RWPE1 (cell line): ENCODE measurements around the gene CLCNKA.

Source experiments
- CTCF ChIA-PET: fragments of 350-600 bp; sonication (Branson Sonifier 250); formaldehyde crosslinking; extraction: SDS; loops from one replicate; lab custom pipeline; 2021; lab: Yijun Ruan, JAX
- POLR2A ChIA-PET: fragments of 400-600 bp; formaldehyde crosslinking; extraction: SDS; loops from one replicate; lab custom pipeline; 2020; ENCODE audit warnings: antibody characterized with exemption; ENCODE audit not compliant: low non-redundant PET; lab: Yijun Ruan, JAX
- DNase-seq: peaks from one replicate; pipeline ENCODE4 v3.0.0; 2012; ENCODE audit warnings: low spot score
- H3K27ac ChIP-seq: fragments of 450-650 bp; 2 replicates; pipeline ENCODE4 v1.5.1; 2017
- TF ChIP-seq, protein P1 (sequence below): fragments of 450-650 bp; conservative IDR thresholded peaks from 2 replicates; pipeline ENCODE4 v1.5.1; 2017; ENCODE audit warnings: low read depth, mild to moderate bottlenecking

Gene CLCNKA

DNA sequence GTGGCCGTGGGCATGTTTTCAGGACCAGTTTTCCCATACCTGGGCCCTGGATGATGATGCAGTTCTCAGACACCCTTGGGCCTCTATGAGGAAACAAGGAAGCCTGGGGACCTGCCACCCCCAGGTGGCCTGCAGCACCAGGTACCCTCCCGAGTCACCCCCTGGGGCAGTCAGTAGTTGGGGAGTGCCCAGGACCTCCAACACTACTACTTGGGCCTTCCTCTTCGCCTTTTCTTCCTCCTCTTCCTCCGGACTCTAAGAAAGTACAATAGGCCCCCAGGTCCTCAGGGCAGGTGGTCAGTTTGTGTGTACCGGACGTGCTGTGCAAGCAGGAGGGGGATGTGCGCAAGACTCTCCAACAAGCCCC is 29.7 kb upstream of the CLCNKA start:
- CTCF ChIA-PET: no interaction called here
- H3K27ac ChIP-seq: no peak overlapping the region
- POLR2A ChIA-PET: no interaction called here
- no peak for DNase-seq
- TF ChIP-seq, protein P1, sequence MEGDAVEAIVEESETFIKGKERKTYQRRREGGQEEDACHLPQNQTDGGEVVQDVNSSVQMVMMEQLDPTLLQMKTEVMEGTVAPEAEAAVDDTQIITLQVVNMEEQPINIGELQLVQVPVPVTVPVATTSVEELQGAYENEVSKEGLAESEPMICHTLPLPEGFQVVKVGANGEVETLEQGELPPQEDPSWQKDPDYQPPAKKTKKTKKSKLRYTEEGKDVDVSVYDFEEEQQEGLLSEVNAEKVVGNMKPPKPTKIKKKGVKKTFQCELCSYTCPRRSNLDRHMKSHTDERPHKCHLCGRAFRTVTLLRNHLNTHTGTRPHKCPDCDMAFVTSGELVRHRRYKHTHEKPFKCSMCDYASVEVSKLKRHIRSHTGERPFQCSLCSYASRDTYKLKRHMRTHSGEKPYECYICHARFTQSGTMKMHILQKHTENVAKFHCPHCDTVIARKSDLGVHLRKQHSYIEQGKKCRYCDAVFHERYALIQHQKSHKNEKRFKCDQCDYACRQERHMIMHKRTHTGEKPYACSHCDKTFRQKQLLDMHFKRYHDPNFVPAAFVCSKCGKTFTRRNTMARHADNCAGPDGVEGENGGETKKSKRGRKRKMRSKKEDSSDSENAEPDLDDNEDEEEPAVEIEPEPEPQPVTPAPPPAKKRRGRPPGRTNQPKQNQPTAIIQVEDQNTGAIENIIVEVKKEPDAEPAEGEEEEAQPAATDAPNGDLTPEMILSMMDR: no peak

DNA sequence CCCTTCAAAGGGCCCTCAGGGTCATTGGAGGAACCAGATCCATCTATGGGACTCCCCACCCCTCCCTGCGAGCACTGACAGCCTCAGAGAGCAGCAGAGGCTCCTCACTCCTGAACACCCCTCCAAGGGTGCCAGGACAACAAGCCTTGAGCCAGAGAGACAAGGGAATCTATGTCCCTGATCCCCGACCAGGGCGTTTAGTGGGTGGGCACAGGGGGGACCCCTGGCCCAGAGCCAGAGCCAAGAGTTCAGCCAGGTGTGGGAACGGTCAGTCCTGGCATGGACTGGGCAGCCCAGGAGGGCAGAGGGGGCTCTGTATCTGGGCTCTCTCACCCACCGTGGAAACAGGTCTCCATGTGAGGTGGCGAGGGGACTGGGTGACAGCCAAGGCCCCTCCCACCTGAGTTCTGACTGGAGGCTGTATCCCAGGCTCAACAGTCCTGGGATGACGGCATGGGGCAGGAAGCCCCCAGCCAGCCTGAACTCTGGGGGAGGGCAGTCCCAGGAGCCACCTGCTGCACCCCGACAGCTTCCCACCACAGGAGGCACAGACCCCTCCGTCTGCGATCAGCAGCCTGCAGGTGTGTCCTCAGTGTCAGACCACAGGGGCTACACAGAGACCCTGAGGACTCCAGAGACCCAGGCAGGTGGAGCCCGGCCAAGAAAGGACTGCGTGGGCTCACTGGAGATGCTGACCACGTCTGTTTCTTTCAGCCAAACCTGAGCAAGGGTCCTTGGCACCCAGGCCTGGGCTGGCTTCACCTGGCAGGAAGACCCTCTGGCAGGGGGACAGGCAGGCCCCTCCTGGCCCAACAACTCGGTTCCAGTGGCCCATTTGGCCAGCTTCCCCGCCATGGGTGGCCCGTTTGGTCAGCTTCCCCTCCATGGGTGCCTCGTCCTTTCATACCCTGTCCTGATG is 29.0 kb upstream of the CLCNKA start:
- TF ChIP-seq, protein P1: no peak
- ChIA-PET POLR2A (no interaction called here), CTCF (interaction anchor here (0.6 to 0.9 kb wide), 3 partner anchors 8 to 120 kb away, joined by 3 read pairs; no protein-coding TSS in a partner anchor)
- H3K27ac ChIP-seq: no peak overlapping the region
- DNase-seq: no peak

DNA sequence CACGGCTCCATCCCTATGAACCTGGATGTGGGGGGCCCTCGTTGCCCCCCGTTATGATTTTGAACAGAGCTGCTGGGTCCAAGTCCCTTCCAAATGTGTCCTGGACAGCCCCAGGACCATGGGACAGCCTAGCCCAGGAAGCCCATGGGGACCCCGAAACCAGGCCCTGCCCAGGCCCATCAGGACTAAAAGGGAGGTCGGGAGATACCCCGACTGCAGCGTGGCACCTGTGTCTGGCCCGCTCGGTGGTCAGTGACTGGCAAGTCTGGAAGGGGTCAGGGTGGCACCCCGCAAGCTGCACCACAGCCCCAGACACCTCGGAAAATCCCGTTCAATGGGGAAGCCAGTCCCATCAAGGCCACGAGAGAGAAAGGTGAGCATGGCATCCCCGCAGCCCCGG is 28.2 kb upstream of the CLCNKA start:
- H3K27ac ChIP-seq: no peak overlapping the region
- ChIA-PET POLR2A (no interaction called here), CTCF (interaction anchor here (0.7 to 1.0 kb wide), 3 partner anchors 8 to 78 kb away, joined by 3 to 5 read pairs (median 3); no protein-coding TSS in a partner anchor)
- TF ChIP-seq, protein P1: no peak
- DNase-seq: no peak

DNA sequence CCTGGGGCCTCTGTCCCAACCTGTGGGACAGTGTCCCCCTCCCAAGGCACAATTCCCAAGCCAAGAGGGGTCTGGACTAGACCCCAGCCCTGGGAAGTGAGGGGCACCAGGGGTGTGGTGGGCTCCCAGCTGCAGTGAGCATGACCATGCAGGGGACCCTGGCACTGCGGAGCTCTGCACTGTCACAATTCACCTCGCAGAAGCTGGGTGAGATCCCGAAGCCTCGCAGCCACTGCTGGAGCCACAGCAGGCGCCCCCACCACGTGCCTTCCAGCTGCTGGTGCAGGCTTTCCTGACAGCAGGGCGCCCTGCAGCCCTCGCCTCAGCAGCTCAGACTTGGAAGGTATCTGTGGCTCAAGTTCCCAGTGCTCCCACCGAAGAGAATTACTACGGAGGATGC is 27.8 kb upstream of the CLCNKA start:
- POLR2A ChIA-PET: no interaction called here
- TF ChIP-seq, protein P1: no peak
- no peak for DNase-seq
- no peak overlapping the region for H3K27ac ChIP-seq
- CTCF ChIA-PET: interaction anchor here (0.5 to 1.0 kb wide), 6 partner anchors 8 to 264 kb away, joined by 3 to 6 read pairs (median 5); no protein-coding TSS in a partner anchor

DNA sequence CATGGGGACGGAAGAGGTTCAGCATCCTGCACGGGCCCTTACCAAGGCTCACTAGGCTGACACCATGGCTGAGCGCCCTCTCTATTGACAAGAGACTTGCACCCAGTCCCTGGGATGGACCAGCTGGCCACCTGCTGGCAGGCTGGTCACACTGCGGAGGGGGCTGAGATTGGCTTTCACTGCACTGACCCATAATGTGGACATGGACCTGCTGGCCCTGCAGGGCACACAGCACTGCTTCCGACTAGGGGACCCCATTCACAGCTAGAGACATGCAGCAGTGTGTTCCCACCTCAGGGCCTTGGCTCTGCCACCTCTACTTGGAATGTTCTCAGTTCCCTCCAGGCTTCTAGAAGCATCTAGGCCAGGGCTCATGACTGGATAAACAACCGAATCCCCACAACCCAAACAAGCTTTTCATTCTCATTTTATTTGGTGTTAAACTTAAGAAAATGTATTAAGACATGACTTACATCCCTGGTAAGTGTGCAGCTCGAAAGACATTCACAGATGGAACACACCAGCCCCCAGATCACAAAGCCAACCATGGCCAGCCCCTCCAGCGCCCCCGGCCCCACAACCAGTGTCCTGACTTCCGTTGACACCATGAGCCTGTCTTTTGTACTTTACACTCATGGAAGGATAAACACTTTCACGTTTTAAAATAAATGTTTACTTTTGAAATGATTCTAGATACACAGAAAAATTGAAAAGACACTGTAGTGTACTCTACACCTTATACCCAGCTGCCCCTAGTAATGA is 27.1 kb upstream of the CLCNKA start:
- TF ChIP-seq, protein P1: peak; percentile 80
- peak; percentile 57 for DNase-seq
- CTCF ChIA-PET: interaction anchor here (0.5 to 1.0 kb wide), 11 partner anchors 9 to 265 kb away, joined by 3 to 8 read pairs (median 4); no protein-coding TSS in a partner anchor
- POLR2A ChIA-PET: no interaction called here
- H3K27ac ChIP-seq: no peak overlapping the region

DNA sequence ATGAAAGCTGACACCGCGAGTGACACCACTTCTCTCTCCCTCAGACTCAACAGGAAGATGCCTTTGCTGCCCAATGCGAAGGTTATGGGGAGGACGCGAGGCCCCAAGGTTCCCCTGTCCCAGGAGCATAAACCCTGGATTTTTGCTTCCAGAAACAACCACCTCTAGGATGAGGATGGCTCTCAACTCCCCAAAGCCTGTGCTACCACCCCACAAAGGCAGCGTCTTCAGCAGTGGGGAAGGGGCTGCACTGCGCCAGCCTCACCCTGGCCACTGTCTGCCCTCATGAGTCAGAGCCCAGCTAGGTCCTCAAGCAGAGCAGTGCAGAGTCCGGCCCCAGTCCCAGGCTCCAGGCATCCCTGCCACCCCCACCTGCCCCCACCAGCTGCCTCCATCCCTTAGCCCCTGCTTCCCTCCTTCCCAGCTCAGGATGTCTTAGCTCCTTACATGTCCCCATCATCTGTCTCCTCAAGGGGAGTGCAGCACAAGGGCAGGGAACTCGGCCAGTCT is 24.7 kb upstream of the CLCNKA start:
- TF ChIP-seq, protein P1: no peak
- DNase-seq: no peak
- POLR2A ChIA-PET: no interaction called here
- CTCF ChIA-PET: interaction anchor here (1.0 kb wide), 1 partner anchor 182 kb away, joined by 3 read pairs; no protein-coding TSS in a partner anchor
- no peak overlapping the region for H3K27ac ChIP-seq
